Stimulated activated CD4-positive, alpha-beta T cell treated with anti-CD3 and anti-CD28 coated beads, Interleukin-4, amount 100 ng/mL, for 1 hour (primary cell): ENCODE data around the gene MYL5.
"Not testable (repeated sequence)": the region's sequence is repeated elsewhere in the genome, so short reads cannot be mapped to it uniquely, and the experiment has no call there.

ENCODE experiments used
- DNase-seq: peaks from one replicate; pipeline ENCODE4 v3.0.0-alpha.2; 2020

The MYL5 gene

GRCh38 chr4:730511-730910 lies 56.2 kb downstream of the MYL5 start:
- no peak for DNase-seq

- DNase-seq, result not testable (repeated sequence)
Observed at GRCh38 chr4:730946-731904, 56.9 kb downstream of the MYL5 start.
